Skin of body (tissue), 2 donors: ENCODE results near the gene DZIP1. TPM values are rescaled to one million over a fixed set of nuclear protein-coding genes. Genes with fewer than 3 reads are reported as not detected.
"Not testable (repeated sequence)": the region's sequence is repeated elsewhere in the genome, so short reads cannot be mapped to it uniquely, and the experiment has no call there.

Source experiments
- DNase-seq: peaks from one replicate; lab custom pipeline; 2025; lab: John Stamatoyannopoulos, UW
- total RNA-seq: library from RNA; depleted of rRNA; stranded (reverse); fragments of >200 nt; gene quantifications from one replicate; pipeline ENCODE4 v1.2.3, GENCODE V29; 2014

The DZIP1 gene
- total RNA-seq, 1 donor from 2014 or later: 16.1 TPM

GRCh38 chr13:95601906-95602305 is 42.6 kb downstream of the DZIP1 start:
- DNase-seq: no peak

GRCh38 chr13:95601216-95601615 is 43.3 kb downstream of the DZIP1 start:
- DNase-seq: no peak

GRCh38 chr13:95596701-95597100 is 47.8 kb downstream of the DZIP1 start:
- DNase-seq: no peak

GRCh38 chr13:95593462-95593861 is 51.0 kb downstream of the DZIP1 start:
- no peak for DNase-seq

- DNase-seq: no peak
Measured at GRCh38 chr13:95588721-95589120, 55.8 kb downstream of the DZIP1 start.

- no peak for DNase-seq
Measured at GRCh38 chr13:95588134-95588533, 56.4 kb downstream of the DZIP1 start.

- DNase-seq: no peak
Measured at GRCh38 chr13:95585867-95586266, 58.6 kb downstream of the DZIP1 start.

GRCh38 chr13:95579303-95579702 is 65.2 kb downstream of the DZIP1 start:
- DNase-seq: no peak

GRCh38 chr13:95573221-95573620 is 71.3 kb downstream of the DZIP1 start:
- no peak for DNase-seq

- no peak for DNase-seq
Measured at GRCh38 chr13:95571941-95572340, 72.6 kb downstream of the DZIP1 start.

GRCh38 chr13:95570016-95570415 is 74.5 kb downstream of the DZIP1 start:
- DNase-seq: no peak

- no peak for DNase-seq
Measured at GRCh38 chr13:95568131-95568530, 76.4 kb downstream of the DZIP1 start.

GRCh38 chr13:95565758-95566157 is 78.7 kb downstream of the DZIP1 start:
- not testable (repeated sequence) for DNase-seq

- no peak for DNase-seq
Measured at GRCh38 chr13:95564733-95565291, 79.7 kb downstream of the DZIP1 start.

- DNase-seq: no peak
Measured at GRCh38 chr13:95564091-95564490, 80.4 kb downstream of the DZIP1 start.

GRCh38 chr13:95560387-95560786 is 84.1 kb downstream of the DZIP1 start:
- DNase-seq: no peak

- DNase-seq: no peak
Measured at GRCh38 chr13:95559100-95559499, 85.4 kb downstream of the DZIP1 start.

- DNase-seq: no peak
Measured at GRCh38 chr13:95557013-95557412, 87.5 kb downstream of the DZIP1 start.

- DNase-seq: no peak
Measured at GRCh38 chr13:95553581-95554385, 90.7 kb downstream of the DZIP1 start.

GRCh38 chr13:95552539-95553441 is 91.7 kb downstream of the DZIP1 start, which contains the start of gene CLDN10:
Gene CLDN10 (plus strand): TSS chr13:95552720. CDS start chr13:95552754, 34 bp downstream.
- no peak for DNase-seq

GRCh38 chr13:95552208-95552538 is 92.3 kb downstream of the DZIP1 start:
- no peak for DNase-seq

GRCh38 chr13:95547531-95548167 is 96.9 kb downstream of the DZIP1 start:
- DNase-seq: no peak
